Vagina (tissue), 2 donors: ENCODE data around the gene PPP1R2.

Experiments used
- POLR2A ChIP-seq, 2 donors: fragments of 450-650 bp; IDR thresholded peaks; one replicate each; pipeline ENCODE4 v1.6.1; 2017; ENCODE audit warnings: antibody characterized with exemption in 2 of 2, mild to moderate bottlenecking in 2 of 2, moderate library complexity in 2 of 2
- POLR2AphosphoS5 ChIP-seq, 2 donors: sonication (generic); formaldehyde crosslinking; IDR thresholded peaks; one replicate each; pipeline ENCODE4 v1.9.0; 2017; ENCODE audit warnings: antibody characterized with exemption in 2 of 2, mild to moderate bottlenecking in 2 of 2, low read depth in 1 of 2; ENCODE audit not compliant: insufficient read depth in 1 of 2
- TF ChIP-seq, protein P1 (sequence below), 3 experiments: fragments of 450-650 bp in 2 of 3; fragments of 200-600 bp in 1 of 3; sonication (generic) in 1 of 3; IDR thresholded peaks; one replicate each; pipeline ENCODE4 v1.5.1; 2017 to 2019; ENCODE audit warnings: antibody characterized with exemption in 3 of 3, mild to moderate bottlenecking in 2 of 3, moderate library complexity in 2 of 3

DNA sequence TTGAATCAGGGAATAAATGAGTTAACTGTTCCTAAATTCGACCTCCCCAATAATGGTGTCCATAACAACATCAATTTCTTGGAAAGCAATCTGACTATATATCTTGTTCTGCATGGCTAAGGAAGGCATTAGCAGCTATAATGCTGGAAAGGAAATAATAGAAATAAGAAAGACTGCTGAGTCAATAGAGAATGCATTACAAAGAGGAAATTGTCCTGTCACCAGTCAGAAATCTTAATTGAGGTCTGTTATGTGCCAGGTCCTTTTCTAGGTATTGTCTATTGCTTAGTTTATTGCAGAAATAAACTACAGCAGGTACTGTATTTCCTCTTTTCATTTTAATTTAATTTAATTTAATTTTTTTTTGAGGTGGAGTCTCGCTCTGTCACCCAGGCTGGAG lies 5.9 kb upstream of the PPP1R2 start:
- TF ChIP-seq, protein P1, sequence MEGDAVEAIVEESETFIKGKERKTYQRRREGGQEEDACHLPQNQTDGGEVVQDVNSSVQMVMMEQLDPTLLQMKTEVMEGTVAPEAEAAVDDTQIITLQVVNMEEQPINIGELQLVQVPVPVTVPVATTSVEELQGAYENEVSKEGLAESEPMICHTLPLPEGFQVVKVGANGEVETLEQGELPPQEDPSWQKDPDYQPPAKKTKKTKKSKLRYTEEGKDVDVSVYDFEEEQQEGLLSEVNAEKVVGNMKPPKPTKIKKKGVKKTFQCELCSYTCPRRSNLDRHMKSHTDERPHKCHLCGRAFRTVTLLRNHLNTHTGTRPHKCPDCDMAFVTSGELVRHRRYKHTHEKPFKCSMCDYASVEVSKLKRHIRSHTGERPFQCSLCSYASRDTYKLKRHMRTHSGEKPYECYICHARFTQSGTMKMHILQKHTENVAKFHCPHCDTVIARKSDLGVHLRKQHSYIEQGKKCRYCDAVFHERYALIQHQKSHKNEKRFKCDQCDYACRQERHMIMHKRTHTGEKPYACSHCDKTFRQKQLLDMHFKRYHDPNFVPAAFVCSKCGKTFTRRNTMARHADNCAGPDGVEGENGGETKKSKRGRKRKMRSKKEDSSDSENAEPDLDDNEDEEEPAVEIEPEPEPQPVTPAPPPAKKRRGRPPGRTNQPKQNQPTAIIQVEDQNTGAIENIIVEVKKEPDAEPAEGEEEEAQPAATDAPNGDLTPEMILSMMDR (IDR thresholded peaks at IDR 0.05), result no peak
- TF ChIP-seq POLR2A (IDR thresholded peaks at IDR 0.05), result no peak
- no peak for TF ChIP-seq POLR2AphosphoS5 (IDR thresholded peaks at IDR 0.05; ENCODE audit: insufficient read depth in 1 of 2, low read depth in 1 of 2)
